SK-N-MC (cell line): ENCODE results near the gene TOP1.

ENCODE experiments used
- DNase-seq: peaks from one replicate; pipeline ENCODE4 v3.0.0-alpha.2; 2011; ENCODE audit warnings: low read depth, low spot score
- H3K27ac ChIP-seq: fragments of 200-600 bp; sonication (generic); 2 replicates; pipeline ENCODE4 v1.5.1; 2016; ENCODE audit warnings: mixed run types
- H3K36me3 ChIP-seq: fragments of 200-600 bp; sonication (generic); 2 replicates; pipeline ENCODE4 v1.6.1; 2017; ENCODE audit warnings: antibody characterized with exemption, low read length, mixed read lengths; ENCODE audit not compliant: insufficient read depth
- H3K4me3 ChIP-seq: fragments of 200-600 bp; sonication (generic); 2 replicates; pipeline ENCODE4 v1.5.1; 2016
- H3K9ac ChIP-seq: fragments of 200-600 bp; sonication (generic); 2 replicates; pipeline ENCODE4 v1.8.0; 2017; ENCODE audit warnings: mixed run types, mixed read lengths; ENCODE audit not compliant: insufficient read length
- H3K9me3 ChIP-seq: fragments of 200-600 bp; sonication (generic); 2 replicates; pipeline ENCODE4 v1.6.1; 2017; ENCODE audit warnings: low read depth, mild to moderate bottlenecking, antibody characterized with exemption, low read length, moderate library complexity, mixed read lengths
- EZH2 ChIP-seq: fragments of 200-600 bp; sonication (generic); IDR thresholded peaks from one replicate; pipeline ENCODE4 v1.6.1; 2017; ENCODE audit warnings: antibody characterized with exemption
- FOXP2 ChIP-seq: optimal IDR thresholded peaks from 2 replicates; pipeline ENCODE3; 2011; ENCODE audit warnings: mild to moderate bottlenecking, moderate library complexity; ENCODE audit not compliant: insufficient read depth; ENCODE audit errors: extremely low read length, control extremely low read depth
- POLR2AphosphoS5 ChIP-seq: IDR thresholded peaks from 2 replicates; pipeline ENCODE4 v1.6.1; 2012; ENCODE audit warnings: mild to moderate bottlenecking, low read depth, low read length, borderline replicate concordance

Gene TOP1

DNA sequence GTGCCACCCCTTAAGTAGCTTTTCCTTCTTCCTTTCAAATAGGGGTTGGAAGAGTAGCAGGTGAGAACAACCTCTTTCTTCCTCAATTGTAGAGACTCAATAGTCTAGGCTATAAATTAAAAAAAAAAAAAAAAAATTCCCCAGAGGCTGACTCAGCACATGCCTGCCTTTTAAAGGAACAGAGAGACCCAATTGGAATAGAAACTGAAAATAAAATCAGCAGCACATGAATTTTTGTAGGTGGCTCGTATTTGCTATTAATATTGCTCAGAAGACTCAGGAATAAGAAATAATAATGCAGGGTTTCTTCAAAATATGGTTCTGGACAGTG is 19.3 kb downstream of the TOP1 start:
- no peak for DNase-seq
- Histone ChIP-seq H3K9ac (no peak overlapping the region), H3K4me3 (peak overlapping the region; percentile 14), H3K9me3 (no peaks in the 10 kb centered on the region), H3K27ac (no peak overlapping the region), H3K36me3 (peaks cover 20% of the 10 kb centered on the region)
- TF ChIP-seq POLR2AphosphoS5 (no peak), FOXP2 (no peak), EZH2 (no peak)

DNA sequence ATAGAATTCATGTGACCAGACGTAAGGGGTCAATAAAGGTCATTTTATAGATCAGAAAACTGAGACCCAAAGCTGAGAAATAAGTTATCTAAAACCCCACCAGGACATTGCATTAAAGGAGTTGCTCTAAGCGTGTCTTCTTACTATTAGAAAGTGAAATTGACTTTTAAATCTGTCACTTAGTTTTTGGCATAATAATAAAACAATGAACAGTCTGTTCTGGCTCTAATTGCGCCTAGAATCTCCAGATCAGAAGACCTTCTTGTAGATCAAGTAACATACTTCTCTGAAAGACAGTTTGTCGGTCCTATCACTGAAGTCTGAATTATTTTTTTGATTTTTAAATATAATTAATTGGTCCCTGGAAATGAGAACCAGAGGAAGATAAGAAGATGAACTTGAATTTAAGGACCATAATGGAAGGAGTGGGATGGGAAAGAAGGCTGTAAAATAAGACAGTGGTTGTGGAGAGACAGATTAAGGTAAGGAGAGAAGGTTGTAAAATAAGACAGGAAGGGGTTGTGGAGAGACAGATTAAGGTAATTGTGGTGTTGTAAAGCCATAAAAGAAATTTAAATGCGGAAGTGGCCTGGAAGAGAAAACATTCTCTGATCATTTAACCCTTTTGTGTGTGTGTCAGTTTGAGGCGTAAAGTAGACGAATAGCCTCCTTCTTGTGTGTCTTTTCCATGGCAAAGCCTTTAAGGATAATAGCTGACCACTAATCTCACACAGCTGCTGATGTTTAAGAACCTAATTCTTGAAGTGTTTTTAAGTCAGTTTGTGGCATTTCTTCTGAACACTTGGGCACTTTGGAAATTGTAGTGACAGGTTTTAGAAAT is 20.1 kb downstream of the TOP1 start:
- TF ChIP-seq POLR2AphosphoS5 (no peak; the same call in 1 of the 2 replicates), FOXP2 (no peak), EZH2 (no peak)
- Histone ChIP-seq H3K9ac (no peak overlapping the region), H3K27ac (no peak overlapping the region)

DNA sequence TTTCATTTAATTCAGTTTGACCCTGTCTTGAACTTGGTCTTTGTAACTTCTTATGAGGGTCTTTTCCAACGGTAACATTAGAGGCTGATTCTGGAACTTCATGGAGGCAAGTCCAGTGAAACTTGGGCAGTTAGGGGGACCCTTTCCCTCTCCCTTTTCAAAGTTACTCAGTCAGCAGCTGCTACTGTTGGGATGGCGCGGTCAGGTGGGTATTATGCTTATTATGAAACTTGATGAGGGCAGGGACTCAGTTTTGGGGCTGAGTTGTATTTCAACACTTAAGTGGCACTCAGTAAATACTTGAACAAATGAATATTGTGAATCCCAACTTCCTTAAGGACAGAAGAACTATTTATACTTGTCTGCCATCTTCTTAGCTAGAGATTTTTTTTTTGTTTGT is 20.8 kb downstream of the TOP1 start:
- Histone ChIP-seq H3K36me3 (peaks cover 21% of the 10 kb centered on the region), H3K9ac (no peak overlapping the region), H3K4me3 (no peak overlapping the region), H3K27ac (no peak overlapping the region), H3K9me3 (no peaks in the 10 kb centered on the region)
- TF ChIP-seq EZH2 (no peak), POLR2AphosphoS5 (no peak), FOXP2 (no peak)
- DNase-seq, result no peak

More for the DNA sequence above, 20.1 kb downstream of the TOP1 start:
- Histone ChIP-seq H3K36me3 (peaks cover 14% of the 10 kb centered on the region), H3K4me3 (peak overlapping the region; percentile 14; the same call in 1 of the 2 replicates), H3K9me3 (no peaks in the 10 kb centered on the region)
- no peak for DNase-seq

GRCh38 chr20:41050361-41051008 is 21.9 kb downstream of the TOP1 start:
- DNase-seq, result no peak
- H3K36me3 ChIP-seq, result peaks cover 21% of the 10 kb centered on the region
- H3K27ac ChIP-seq, result 0 out of 2 replicates have a peak overlapping the region, but pooled peaks have one; percentile 2
- no peak for TF ChIP-seq FOXP2
- TF ChIP-seq POLR2AphosphoS5, result no peak
- no peak for TF ChIP-seq EZH2
- H3K4me3 ChIP-seq, result no peak overlapping the region
- H3K9ac ChIP-seq, result no peak overlapping the region
- no peaks in the 10 kb centered on the region for H3K9me3 ChIP-seq

DNA sequence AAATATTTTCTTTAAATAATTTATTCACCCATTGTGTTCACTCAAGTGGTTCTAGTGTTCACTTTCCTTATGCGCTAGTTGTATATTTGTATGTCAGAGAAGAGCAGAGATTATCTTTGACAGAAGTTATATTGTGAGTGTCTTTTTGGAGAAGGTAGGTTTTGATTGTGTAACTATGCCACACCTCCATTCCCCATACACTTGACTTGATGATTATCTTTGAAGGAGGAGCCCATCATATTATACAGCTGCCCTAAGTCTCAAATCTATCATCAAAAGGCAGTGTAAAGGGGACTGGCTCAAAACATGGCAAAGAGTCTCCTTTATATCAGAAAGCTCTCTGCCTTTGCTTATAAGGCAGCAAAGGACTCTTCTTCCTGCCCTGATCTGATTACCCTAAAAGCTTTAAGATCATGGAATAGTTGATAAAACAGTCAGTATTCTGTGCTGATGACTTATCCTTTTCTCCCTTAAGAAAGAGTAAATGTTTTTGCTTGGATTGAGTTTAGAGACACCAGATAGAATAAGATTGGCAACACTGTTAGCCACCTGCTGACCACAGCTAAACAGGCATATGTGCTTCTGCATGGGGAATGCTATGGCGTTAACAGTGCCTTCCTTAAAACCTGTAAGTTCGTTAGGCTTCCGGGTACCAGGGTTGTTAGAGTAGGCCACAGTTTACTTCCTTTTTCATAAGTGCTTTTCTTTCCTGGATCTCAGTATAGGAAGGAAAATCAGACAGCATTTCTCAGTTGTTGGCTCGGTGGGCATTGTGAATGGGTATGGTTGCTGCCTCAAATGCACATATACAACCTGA is 22.6 kb downstream of the TOP1 start:
- Histone ChIP-seq H3K9me3 (no peaks in the 10 kb centered on the region), H3K27ac (no peak overlapping the region), H3K4me3 (no peak overlapping the region), H3K36me3 (peaks cover 21% of the 10 kb centered on the region), H3K9ac (no peak overlapping the region)
- TF ChIP-seq FOXP2 (no peak), EZH2 (no peak), POLR2AphosphoS5 (no peak)
- no peak for DNase-seq

GRCh38 chr20:41052742-41053419 is 24.3 kb downstream of the TOP1 start:
- no peak overlapping the region for H3K4me3 ChIP-seq
- no peak overlapping the region for H3K27ac ChIP-seq
- H3K9ac ChIP-seq, result no peak overlapping the region
- H3K36me3 ChIP-seq, result peaks cover 26% of the 10 kb centered on the region
- H3K9me3 ChIP-seq, result no peaks in the 10 kb centered on the region
- DNase-seq, result no peak
- TF ChIP-seq FOXP2 (no peak), EZH2 (no peak), POLR2AphosphoS5 (no peak)

DNA sequence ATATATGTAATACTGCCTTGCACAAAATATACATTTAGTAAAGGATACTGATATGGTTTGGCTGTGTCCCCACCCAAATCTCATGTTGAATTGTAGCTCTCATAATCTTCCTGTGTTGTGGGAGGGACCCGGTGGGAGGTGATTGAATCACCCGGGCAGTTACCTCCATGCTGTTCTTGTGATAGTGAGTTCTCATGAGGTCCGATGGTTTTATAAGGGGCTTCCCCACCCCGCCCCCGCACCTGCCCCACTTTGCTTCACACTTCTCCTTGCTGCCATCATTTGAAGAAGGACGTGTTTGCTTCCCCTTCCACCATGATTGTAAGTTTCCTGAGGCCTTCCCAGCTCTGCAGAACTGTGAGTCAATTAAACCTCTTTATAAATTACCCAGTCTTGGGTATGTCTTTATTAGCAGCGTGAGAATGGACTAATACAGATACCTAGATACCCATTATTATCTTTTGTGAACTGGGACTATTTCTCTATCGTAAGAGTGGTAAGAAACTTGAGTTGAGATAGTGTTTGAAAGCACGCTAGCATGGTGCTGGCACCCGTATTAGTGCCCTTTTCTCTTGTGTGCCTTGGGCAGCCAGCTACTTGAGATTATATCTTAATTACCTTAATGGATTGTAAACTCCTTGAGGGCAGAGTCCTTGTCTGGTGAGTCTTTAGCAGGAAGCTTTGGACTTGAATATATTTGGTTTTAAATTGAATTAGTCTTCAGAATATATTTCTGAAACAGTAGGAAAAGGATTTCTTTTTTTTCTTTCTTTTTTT is 25.6 kb downstream of the TOP1 start:
- no peak overlapping the region for H3K4me3 ChIP-seq

More for the DNA sequence above, 25.6 kb downstream of the TOP1 start:
- no peak for DNase-seq
- peaks cover 29% of the 10 kb centered on the region for H3K36me3 ChIP-seq
- H3K9ac ChIP-seq, result no peak overlapping the region
- TF ChIP-seq EZH2 (no peak), FOXP2 (no peak), POLR2AphosphoS5 (no peak)
- no peak overlapping the region for H3K27ac ChIP-seq
- no peaks in the 10 kb centered on the region for H3K9me3 ChIP-seq
